Naive B cell (primary cell): Measurements from ENCODE around the gene S1PR3. TPM values are rescaled to one million over a fixed set of nuclear protein-coding genes. Genes with fewer than 3 reads are reported as not detected.
A peak's percentile ranks its signal among the peaks of the same experiment; 100 is the strongest.

Experiments
- ATAC-seq, 2 donors: fragments of 150-1000 bp; cut with Tn5 transposase; 2 replicates each; pipeline ENCODE4 v1.10.0; 2021; ENCODE audit warnings: low read depth in 2 of 2, mild to moderate bottlenecking in 2 of 2, moderate library complexity in 2 of 2
- DNase-seq: peaks from one replicate; pipeline ENCODE4 v3.0.0; 2022
- H3K27ac Mint-ChIP-seq, 6 donors: one replicate each; pipeline ENCODE4 v1.8.0; 2020 to 2022; ENCODE audit warnings: mild to moderate bottlenecking in 6 of 6, mixed read lengths in 6 of 6, moderate library complexity in 5 of 6, inconsistent platforms in 2 of 6
- H3K27me3 Mint-ChIP-seq, 3 donors: one replicate each; pipeline ENCODE4 v1.8.0; 2021 to 2022; ENCODE audit warnings: mixed read lengths in 3 of 3, mild to moderate bottlenecking in 1 of 3
- H3K36me3 Mint-ChIP-seq, 2 donors: one replicate each; pipeline ENCODE4 v1.8.0; 2020 to 2022; ENCODE audit warnings: mixed read lengths in 2 of 2, inconsistent platforms in 1 of 2, mild to moderate bottlenecking in 1 of 2
- H3K4me1 Mint-ChIP-seq, 3 donors: one replicate each; pipeline ENCODE4 v1.8.0; 2020 to 2022; ENCODE audit warnings: mixed read lengths in 3 of 3, inconsistent platforms in 1 of 3, mild to moderate bottlenecking in 1 of 3, moderate library complexity in 1 of 3
- H3K4me3 Mint-ChIP-seq, 8 donors: one replicate each; pipeline ENCODE4 v1.8.0; 2020 to 2022; ENCODE audit warnings: mild to moderate bottlenecking in 8 of 8, mixed read lengths in 8 of 8, moderate library complexity in 8 of 8, inconsistent platforms in 2 of 8
- H3K9me3 Mint-ChIP-seq, 7 donors: one replicate each; pipeline ENCODE4 v1.8.0; 2020 to 2022; ENCODE audit warnings: mixed read lengths in 7 of 7, mild to moderate bottlenecking in 5 of 7, inconsistent platforms in 2 of 7, moderate library complexity in 1 of 7
- polyA plus RNA-seq, 6 donors: library from polyadenylated mRNA; unstranded; fragments of 300-500 nt; fragmentation: Illumina TruSeq; gene quantifications; one replicate each; pipeline ENCODE4 v1.2.3, GENCODE V29; 2021; ENCODE audit warnings: low read depth in 6 of 6

Gene S1PR3
- polyA plus RNA-seq, 6 donors from 2014 or later: 0.26 TPM; not detected in 5

GRCh38 chr9:88953381-88954029 lies 37.8 kb upstream of the S1PR3 start:
- DNase-seq (no peak), ATAC-seq (no peak)
- Mint-ChIP-seq H3K27ac (no peak overlapping the region), H3K9me3 (peaks cover 0 to 2% (median 0%) of the 10 kb centered on the region in 7 donors), H3K27me3 (peaks cover 45 to 69% (median 54%) of the 10 kb centered on the region in 3 donors), H3K36me3 (peaks cover 0 to 7% of the 10 kb centered on the region in 2 donors), H3K4me3 (peak overlapping the region in 1 of 8 donors; percentile 77), H3K4me1 (peaks cover 0 to 7% (median 0%) of the 10 kb centered on the region in 3 donors)

GRCh38 chr9:88954066-88954465 lies 37.2 kb upstream of the S1PR3 start:
- Mint-ChIP-seq H3K9me3 (peaks cover 0 to 2% (median 0%) of the 10 kb centered on the region in 7 donors), H3K4me1 (peaks cover 0 to 7% (median 0%) of the 10 kb centered on the region in 3 donors), H3K4me3 (no peak overlapping the region), H3K27me3 (peaks cover 45 to 66% (median 54%) of the 10 kb centered on the region in 3 donors), H3K36me3 (peaks cover 0 to 7% of the 10 kb centered on the region in 2 donors), H3K27ac (no peak overlapping the region)
- ATAC-seq: no peak
- no peak for DNase-seq

GRCh38 chr9:88957526-88957925 lies 33.7 kb upstream of the S1PR3 start:
- peaks cover 0 to 7% (median 0%) of the 10 kb centered on the region in 3 donors for H3K4me1 Mint-ChIP-seq
- H3K27me3 Mint-ChIP-seq: peaks cover 32 to 64% (median 60%) of the 10 kb centered on the region in 3 donors
- no peak overlapping the region for H3K27ac Mint-ChIP-seq
- peaks cover 0 to 2% (median 0%) of the 10 kb centered on the region in 7 donors for H3K9me3 Mint-ChIP-seq
- H3K36me3 Mint-ChIP-seq: no peaks in the 10 kb centered on the region
- no peak overlapping the region for H3K4me3 Mint-ChIP-seq
- DNase-seq: no peak
- ATAC-seq: no peak

- Mint-ChIP-seq H3K27me3 (peaks cover 29 to 53% (median 44%) of the 10 kb centered on the region in 3 donors), H3K27ac (no peak overlapping the region), H3K4me1 (no peaks in the 10 kb centered on the region), H3K9me3 (no peaks in the 10 kb centered on the region), H3K36me3 (no peaks in the 10 kb centered on the region), H3K4me3 (no peak overlapping the region)
- no peak for ATAC-seq
- DNase-seq: no peak
These were observed 31.4 kb upstream of the S1PR3 start for GRCh38 chr9:88959727-88960469.

GRCh38 chr9:88960632-88961031 lies 30.6 kb upstream of the S1PR3 start:
- Mint-ChIP-seq H3K4me1 (no peaks in the 10 kb centered on the region), H3K27ac (peak overlapping the region in 1 of 6 donors; percentile 1), H3K4me3 (no peak overlapping the region), H3K27me3 (peaks cover 22 to 45% (median 37%) of the 10 kb centered on the region in 3 donors), H3K9me3 (no peaks in the 10 kb centered on the region), H3K36me3 (no peaks in the 10 kb centered on the region)
- DNase-seq (no peak), ATAC-seq (no peak)

GRCh38 chr9:88965473-88965872 lies 25.8 kb upstream of the S1PR3 start:
- Mint-ChIP-seq H3K9me3 (peaks cover 0 to 2% (median 0%) of the 10 kb centered on the region in 7 donors), H3K27ac (peak overlapping the region in 1 of 6 donors; percentile 68), H3K36me3 (no peaks in the 10 kb centered on the region), H3K4me1 (no peaks in the 10 kb centered on the region), H3K27me3 (peaks cover 12 to 39% (median 31%) of the 10 kb centered on the region in 3 donors), H3K4me3 (no peak overlapping the region)
- no peak for ATAC-seq
- no peak for DNase-seq

- no peak for ATAC-seq
- Mint-ChIP-seq H3K4me1 (no peaks in the 10 kb centered on the region), H3K27me3 (peaks cover 5 to 37% (median 23%) of the 10 kb centered on the region in 3 donors), H3K4me3 (no peak overlapping the region), H3K27ac (peak overlapping the region in 1 of 6 donors; percentile 10), H3K9me3 (peaks cover 0 to 2% (median 0%) of the 10 kb centered on the region in 7 donors), H3K36me3 (no peaks in the 10 kb centered on the region)
- DNase-seq: no peak
These were observed 24.2 kb upstream of the S1PR3 start for GRCh38 chr9:88966894-88967676.

- Mint-ChIP-seq H3K9me3 (peaks cover 0 to 2% (median 0%) of the 10 kb centered on the region in 7 donors), H3K27me3 (peaks cover 5 to 37% (median 19%) of the 10 kb centered on the region in 3 donors), H3K27ac (no peak overlapping the region), H3K4me1 (no peaks in the 10 kb centered on the region), H3K36me3 (no peaks in the 10 kb centered on the region), H3K4me3 (peak overlapping the region in 2 of 8 donors; percentile 38 to 72)
- ATAC-seq (no peak), DNase-seq (no peak)
These were observed 22.5 kb upstream of the S1PR3 start for GRCh38 chr9:88968799-88969198.

- Mint-ChIP-seq H3K27me3 (peaks cover 0 to 31% (median 19%) of the 10 kb centered on the region in 3 donors), H3K9me3 (peaks cover 0 to 2% (median 0%) of the 10 kb centered on the region in 7 donors), H3K4me3 (no peak overlapping the region), H3K27ac (peak overlapping the region in 1 of 6 donors; percentile 65), H3K36me3 (no peaks in the 10 kb centered on the region), H3K4me1 (no peaks in the 10 kb centered on the region)
- DNase-seq (no peak), ATAC-seq (no peak)
These were observed 21.5 kb upstream of the S1PR3 start for GRCh38 chr9:88969646-88970373.

GRCh38 chr9:88971131-88971960 lies 19.9 kb upstream of the S1PR3 start:
- H3K36me3 Mint-ChIP-seq: no peaks in the 10 kb centered on the region
- peaks cover 0 to 2% (median 0%) of the 10 kb centered on the region in 7 donors for H3K9me3 Mint-ChIP-seq
- ATAC-seq (no peak), DNase-seq (no peak)
- H3K27me3 Mint-ChIP-seq: peaks cover 0 to 31% (median 20%) of the 10 kb centered on the region in 3 donors
- H3K4me1 Mint-ChIP-seq: no peaks in the 10 kb centered on the region
- H3K27ac Mint-ChIP-seq: peak overlapping the region in 1 of 6 donors; percentile 86
- H3K4me3 Mint-ChIP-seq: no peak overlapping the region

- Mint-ChIP-seq H3K9me3 (peaks cover 0 to 2% (median 0%) of the 10 kb centered on the region in 7 donors), H3K27ac (no peak overlapping the region), H3K36me3 (no peaks in the 10 kb centered on the region), H3K4me3 (no peak overlapping the region), H3K27me3 (peaks cover 9 to 33% (median 30%) of the 10 kb centered on the region in 3 donors), H3K4me1 (no peaks in the 10 kb centered on the region)
- no peak for DNase-seq
- ATAC-seq: no peak
These were observed 18.9 kb upstream of the S1PR3 start for GRCh38 chr9:88972401-88972800.
